ENCODE measurements around the gene GPR52. TPM values are rescaled to one million over a fixed set of nuclear protein-coding genes. Genes with fewer than 3 reads are reported as not detected.

GPR52 gene
- polyA plus RNA-seq, 1 of the 3 experiments (the other 2 are of a cell fraction), result 0.08 TPM

DNA sequence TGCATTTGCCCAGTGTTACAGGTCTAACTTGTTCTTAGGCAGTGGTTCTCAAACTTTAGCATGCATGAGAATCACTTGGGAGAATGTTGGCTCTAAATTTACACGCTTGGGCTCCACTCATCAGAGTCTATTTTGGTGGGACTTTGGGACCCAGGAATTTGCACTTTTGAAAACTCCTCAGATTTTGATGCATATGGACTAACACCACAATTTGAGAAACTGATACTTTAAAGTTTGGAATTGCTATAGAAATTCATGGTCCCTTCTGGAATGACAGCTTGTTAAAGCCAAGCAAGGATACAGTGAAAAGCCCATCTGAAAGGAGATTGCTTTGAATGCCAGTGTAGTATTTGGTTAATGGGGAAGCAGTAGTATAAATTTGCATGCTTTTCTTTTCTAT, 31.5 kb downstream of the GPR52 start:
- 100% methylated on average over 1 of the region's 1 CpG for WGBS (ENCODE audit: low lambda C conversion rate)
- H3K4me1 ChIP-seq (ENCODE audit: control insufficient read depth in 1 of 2, insufficient read depth in 2 of 2, low read depth in 1 of 2, low read length in 1 of 2), result 0 out of 4 replicates have a peak, but pooled peaks cover 0 to 3% of the 10 kb centered on the region in 2 experiments
- no peak for DNase-seq
- H4K20me1 ChIP-seq (ENCODE audit: insufficient read depth), result no peaks in the 10 kb centered on the region
- no peak overlapping the region for H2AFZ ChIP-seq (ENCODE audit: low read depth)
- H3K4me2 ChIP-seq, result no peak overlapping the region
- ChIA-PET POLR2A (no interaction called here), CTCF (interaction anchor here (1.1 kb wide), 1 partner anchor 217 kb away, joined by 3 read pairs; no protein-coding TSS in a partner anchor)
- no peak overlapping the region for H3K9ac ChIP-seq
- H3K9me2 ChIP-seq, result no peaks in the 10 kb centered on the region
- no peaks in the 10 kb centered on the region for H3K27me3 ChIP-seq (ENCODE audit: insufficient read depth)
- no peaks in the 10 kb centered on the region for H3K9me3 ChIP-seq
- H3K27ac ChIP-seq (ENCODE audit: low read depth in 2 of 2, low read length in 1 of 2), result no peak overlapping the region
- no peaks in the 10 kb centered on the region for H3F3A ChIP-seq (replicated peaks; ENCODE audit: insufficient read depth)
- H3K36me3 ChIP-seq (replicated peaks in 1 of 2; ENCODE audit: control insufficient read depth in 1 of 2, insufficient read depth in 2 of 2, low read length in 1 of 2), result no peaks in the 10 kb centered on the region
- H3K79me2 ChIP-seq (ENCODE audit: insufficient read depth), result no peaks in the 10 kb centered on the region
- no peak overlapping the region for H3K4me3 ChIP-seq (ENCODE audit: low read depth in 2 of 2, low read length in 1 of 2)
- TF ChIP-seq, protein P1, sequence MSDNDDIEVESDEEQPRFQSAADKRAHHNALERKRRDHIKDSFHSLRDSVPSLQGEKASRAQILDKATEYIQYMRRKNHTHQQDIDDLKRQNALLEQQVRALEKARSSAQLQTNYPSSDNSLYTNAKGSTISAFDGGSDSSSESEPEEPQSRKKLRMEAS (IDR thresholded peaks at IDR 0.05; ENCODE audit: low read depth), result no peak
- TF ChIP-seq POLR2AphosphoS5 (IDR thresholded peaks at IDR 0.05; ENCODE audit: low read depth, low read length), result no peak
- TF ChIP-seq, protein P2, sequence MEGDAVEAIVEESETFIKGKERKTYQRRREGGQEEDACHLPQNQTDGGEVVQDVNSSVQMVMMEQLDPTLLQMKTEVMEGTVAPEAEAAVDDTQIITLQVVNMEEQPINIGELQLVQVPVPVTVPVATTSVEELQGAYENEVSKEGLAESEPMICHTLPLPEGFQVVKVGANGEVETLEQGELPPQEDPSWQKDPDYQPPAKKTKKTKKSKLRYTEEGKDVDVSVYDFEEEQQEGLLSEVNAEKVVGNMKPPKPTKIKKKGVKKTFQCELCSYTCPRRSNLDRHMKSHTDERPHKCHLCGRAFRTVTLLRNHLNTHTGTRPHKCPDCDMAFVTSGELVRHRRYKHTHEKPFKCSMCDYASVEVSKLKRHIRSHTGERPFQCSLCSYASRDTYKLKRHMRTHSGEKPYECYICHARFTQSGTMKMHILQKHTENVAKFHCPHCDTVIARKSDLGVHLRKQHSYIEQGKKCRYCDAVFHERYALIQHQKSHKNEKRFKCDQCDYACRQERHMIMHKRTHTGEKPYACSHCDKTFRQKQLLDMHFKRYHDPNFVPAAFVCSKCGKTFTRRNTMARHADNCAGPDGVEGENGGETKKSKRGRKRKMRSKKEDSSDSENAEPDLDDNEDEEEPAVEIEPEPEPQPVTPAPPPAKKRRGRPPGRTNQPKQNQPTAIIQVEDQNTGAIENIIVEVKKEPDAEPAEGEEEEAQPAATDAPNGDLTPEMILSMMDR (IDR thresholded peaks at IDR 0.05), result no peak
- TF ChIP-seq FOXM1 (IDR thresholded peaks at IDR 0.05; ENCODE audit: low read depth), result no peak
- TF ChIP-seq NRF1 (IDR thresholded peaks at IDR 0.05; ENCODE audit: low read depth, low read length), result no peak
- no peak for TF ChIP-seq TAF1 (IDR thresholded peaks at IDR 0.05; ENCODE audit: borderline replicate concordance, low read depth, low read length)
- no peak for TF ChIP-seq MXI1 (IDR thresholded peaks at IDR 0.05; ENCODE audit: low read depth, low read length)
- no peak for TF ChIP-seq RFX5 (IDR thresholded peaks at IDR 0.05; ENCODE audit: low read length)
- no peak for TF ChIP-seq YY1 (IDR thresholded peaks at IDR 0.05; ENCODE audit: low read depth)
- TF ChIP-seq NFIC (IDR thresholded peaks at IDR 0.05; ENCODE audit: borderline replicate concordance), result no peak
- TF ChIP-seq CHD2 (IDR thresholded peaks at IDR 0.05; ENCODE audit: low read length, partially characterized antibody), result no peak
- TF ChIP-seq RAD21 (IDR thresholded peaks at IDR 0.05; ENCODE audit: low read length), result no peak
- TF ChIP-seq EP300 (IDR thresholded peaks at IDR 0.05; ENCODE audit: borderline replicate concordance in 1 of 2, low read depth in 1 of 2, low read length in 1 of 2), result no peak
- TF ChIP-seq USF2 (IDR thresholded peaks at IDR 0.05; ENCODE audit: borderline replicate concordance, low read depth, low read length), result no peak
- no peak for TF ChIP-seq SMC3 (IDR thresholded peaks at IDR 0.05; ENCODE audit: low read depth, low read length)
- TF ChIP-seq RCOR1 (IDR thresholded peaks at IDR 0.05; ENCODE audit: low read length), result no peak
- no peak for TF ChIP-seq ZBTB33 (IDR thresholded peaks at IDR 0.05; ENCODE audit: borderline replicate concordance, low read depth)
- no peak for TF ChIP-seq TCF12 (IDR thresholded peaks at IDR 0.05)
- TF ChIP-seq FOXJ3 (CRISPR knock-in tag; IDR thresholded peaks at IDR 0.05), result no peak

Data from SK-N-SH (cell line).